ENCODE results near the gene ORAI3.

DNA sequence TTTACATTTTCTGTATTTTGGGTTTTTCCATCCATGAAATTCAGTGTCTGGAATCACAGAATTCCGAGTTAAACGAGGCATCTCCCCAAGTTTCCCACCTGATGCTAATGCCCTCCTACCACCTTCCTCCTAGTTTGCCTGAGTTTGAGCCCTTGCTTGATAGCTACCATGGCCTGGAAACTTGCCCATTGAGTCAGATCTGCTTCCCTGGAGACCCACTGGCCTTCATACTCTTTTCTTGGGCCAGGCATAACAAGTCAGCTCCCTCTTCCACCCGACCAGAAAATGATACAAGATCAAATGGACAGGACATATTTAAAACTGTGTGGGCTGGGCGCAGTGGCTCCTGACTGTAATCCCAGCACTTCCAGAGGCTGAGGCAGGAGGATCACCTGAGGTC, 18.9 kb downstream of the ORAI3 start:
- TF ChIP-seq EZH2 (IDR thresholded peaks at IDR 0.05; ENCODE audit: insufficient read depth, poor library complexity, severe bottlenecking) (no peak), EZH2phosphoT487 (IDR thresholded peaks at IDR 0.05; ENCODE audit: insufficient read depth, low read depth) (no peak)

Measured in GM23248 (cell line).